Measurements from ENCODE around the gene KCNQ4.

The KCNQ4 gene

DNA sequence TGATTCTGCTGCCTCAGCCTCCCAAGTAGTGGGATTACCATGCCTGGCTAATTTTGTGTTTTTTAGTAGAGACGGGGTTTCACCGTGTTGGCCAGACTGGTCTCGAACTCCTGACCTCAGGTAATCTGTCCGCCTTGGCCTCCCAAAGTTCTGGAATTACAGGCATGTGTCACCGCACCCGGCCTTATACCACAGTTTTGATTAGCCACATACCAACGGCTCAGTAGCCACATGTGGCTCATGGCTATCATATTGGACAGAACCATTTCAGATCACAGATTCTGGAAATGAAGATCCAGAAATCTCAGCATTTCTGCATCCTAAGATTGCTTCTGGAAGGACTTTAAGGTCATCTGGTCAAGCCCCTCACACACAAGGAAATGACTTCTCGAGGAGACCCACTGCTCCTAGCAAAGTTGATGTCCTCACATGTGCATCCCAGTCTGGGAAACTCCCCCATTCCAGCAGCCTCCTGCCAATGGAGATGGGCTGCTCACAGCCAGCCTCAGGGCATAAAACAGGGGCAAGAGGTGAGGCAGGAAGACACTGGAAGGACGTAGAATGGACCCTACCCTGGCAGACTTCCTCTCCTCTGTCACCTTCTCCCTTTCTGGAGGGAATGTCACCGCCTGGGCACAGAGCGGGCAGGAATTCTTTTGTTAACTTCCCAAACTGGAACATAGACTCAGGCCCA lies 96.0 kb downstream of the KCNQ4 start:
- TF ChIP-seq CTCF (IDR thresholded peaks at IDR 0.05; ENCODE audit: insufficient read depth, low read length, poor library complexity, severe bottlenecking): no peak
- no peak for DNase-seq (ENCODE audit: extremely low read depth, insufficient read length)
- Histone ChIP-seq H3K27me3 (replicated peaks; ENCODE audit: control insufficient read depth, insufficient read depth, low read length) (no peaks in the 10 kb centered on the region), H3K4me3 (replicated peaks; ENCODE audit: low read depth, low read length) (no peak overlapping the region), H3K36me3 (ENCODE audit: control insufficient read depth, insufficient read depth, low read length) (no peaks in the 10 kb centered on the region)

- Histone ChIP-seq H3K27me3 (replicated peaks; ENCODE audit: control insufficient read depth, insufficient read depth, low read length) (no peaks in the 10 kb centered on the region), H3K4me3 (replicated peaks; ENCODE audit: low read depth, low read length) (no peak overlapping the region), H3K36me3 (ENCODE audit: control insufficient read depth, insufficient read depth, low read length) (no peaks in the 10 kb centered on the region)
- DNase-seq (ENCODE audit: extremely low read depth, insufficient read length): no peak
- TF ChIP-seq CTCF (IDR thresholded peaks at IDR 0.05; ENCODE audit: insufficient read depth, low read length, poor library complexity, severe bottlenecking): no peak
These were observed 97.4 kb downstream of the KCNQ4 start for GRCh38 chr1:40880813-40881549.

- Histone ChIP-seq H3K27me3 (replicated peaks; ENCODE audit: control insufficient read depth, insufficient read depth, low read length) (no peaks in the 10 kb centered on the region; the same call in 1 of the 2 replicates), H3K36me3 (ENCODE audit: control insufficient read depth, insufficient read depth, low read length) (no peaks in the 10 kb centered on the region), H3K4me3 (replicated peaks; ENCODE audit: low read depth, low read length) (no peak overlapping the region)
- no peak for DNase-seq (ENCODE audit: extremely low read depth, insufficient read length)
- no peak for TF ChIP-seq CTCF (IDR thresholded peaks at IDR 0.05; ENCODE audit: insufficient read depth, low read length, poor library complexity, severe bottlenecking)
These were observed 100.6 kb downstream of the KCNQ4 start for GRCh38 chr1:40884055-40884795.

DNA sequence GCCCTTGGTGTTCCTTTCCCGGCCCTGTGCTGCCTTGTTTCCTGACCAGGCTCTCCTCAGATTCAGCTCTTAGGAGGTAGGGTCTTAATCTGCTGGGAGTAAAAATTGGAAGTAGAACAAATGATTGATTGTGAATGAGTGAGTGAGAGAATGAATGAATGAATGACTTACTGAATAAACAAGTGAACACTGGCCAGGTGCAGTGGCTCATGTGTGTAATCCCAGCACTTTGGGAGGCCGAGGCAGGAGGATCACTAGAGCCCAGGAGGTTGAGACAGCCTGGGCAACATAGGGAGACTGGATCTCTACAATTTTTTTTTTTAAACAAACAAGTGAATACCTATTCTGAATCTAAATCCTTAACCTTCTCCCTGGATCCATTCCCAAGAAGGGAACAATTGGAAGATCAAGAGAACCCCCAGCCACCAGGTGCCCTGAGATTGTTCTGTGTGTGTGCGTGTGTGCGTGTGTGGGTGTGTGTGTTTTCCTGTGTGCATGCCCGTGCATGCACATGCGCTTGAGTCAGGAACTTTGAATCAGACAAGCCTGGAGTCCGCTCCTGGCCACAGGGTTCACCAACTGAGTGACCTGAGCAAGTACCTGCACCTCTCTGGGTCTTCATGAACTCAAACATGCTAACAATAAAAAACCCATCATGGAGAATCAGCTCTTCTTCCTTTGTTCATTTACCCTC lies 102.9 kb downstream of the KCNQ4 start:
- no peak for DNase-seq (ENCODE audit: extremely low read depth, insufficient read length)
- H3K4me3 ChIP-seq (replicated peaks; ENCODE audit: low read depth, low read length): no peak overlapping the region
- H3K27me3 ChIP-seq (replicated peaks; ENCODE audit: control insufficient read depth, insufficient read depth, low read length): no peaks in the 10 kb centered on the region; the same call in 1 of the 2 replicates
- no peak for TF ChIP-seq CTCF (IDR thresholded peaks at IDR 0.05; ENCODE audit: insufficient read depth, low read length, poor library complexity, severe bottlenecking)
- H3K36me3 ChIP-seq (ENCODE audit: control insufficient read depth, insufficient read depth, low read length): no peaks in the 10 kb centered on the region

- TF ChIP-seq CTCF (IDR thresholded peaks at IDR 0.05; ENCODE audit: insufficient read depth, low read length, poor library complexity, severe bottlenecking): no peak
- DNase-seq (ENCODE audit: extremely low read depth, insufficient read length): no peak
- H3K36me3 ChIP-seq (ENCODE audit: control insufficient read depth, insufficient read depth, low read length): no peaks in the 10 kb centered on the region
- no peaks in the 10 kb centered on the region; the same call in 1 of the 2 replicates for H3K27me3 ChIP-seq (replicated peaks; ENCODE audit: control insufficient read depth, insufficient read depth, low read length)
- no peak overlapping the region for H3K4me3 ChIP-seq (replicated peaks; ENCODE audit: low read depth, low read length)
These were observed 103.4 kb downstream of the KCNQ4 start for GRCh38 chr1:40887012-40887378.

Measured in GM06990 (cell line).